GM23338 (cell line): ENCODE measurements around the gene NXN. TPM values are rescaled to one million over a fixed set of nuclear protein-coding genes. Genes with fewer than 3 reads are reported as not detected.

Experiments used
- ATAC-seq: fragments of 200-7000 bp; cut with Tn5 transposase; 3 replicates; pipeline ENCODE4 v1.9.1; 2020
- DNase-seq: peaks from one replicate; pipeline ENCODE4 v3.0.0-alpha.2; 2015; ENCODE audit warnings: low spot score
- H2AFZ ChIP-seq: fragments of 200-600 bp; sonication (generic); 2 replicates; pipeline ENCODE4 v1.8.0; 2016; ENCODE audit warnings: antibody characterized with exemption, mild to moderate bottlenecking, moderate library complexity
- H3F3A ChIP-seq: fragments of 200-600 bp; sonication (generic); replicated peaks from 2 replicates; pipeline ENCODE4 v1.8.0; 2017; ENCODE audit warnings: antibody characterized with exemption, mixed run types, low read depth
- H3K27ac ChIP-seq: fragments of 200-600 bp; sonication (generic); 2 replicates; pipeline ENCODE4 v1.6.1; 2016; ENCODE audit warnings: low read depth
- H3K27me3 ChIP-seq: fragments of 200-600 bp; sonication (generic); 2 replicates; pipeline ENCODE4 v1.8.0; 2016; ENCODE audit warnings: mild to moderate bottlenecking, mixed run types, moderate library complexity; ENCODE audit not compliant: insufficient read depth
- H3K36me3 ChIP-seq: fragments of 200-600 bp; sonication (generic); 2 replicates; pipeline ENCODE4 v1.8.0; 2016; ENCODE audit warnings: mild to moderate bottlenecking; ENCODE audit not compliant: insufficient read depth
- H3K4me1 ChIP-seq: fragments of 200-600 bp; sonication (generic); 2 replicates; pipeline ENCODE4 v1.8.0; 2016; ENCODE audit warnings: mild to moderate bottlenecking, moderate library complexity; ENCODE audit not compliant: insufficient read depth
- H3K4me2 ChIP-seq: fragments of 200-600 bp; sonication (generic); 2 replicates; pipeline ENCODE4 v1.7.1; 2017; ENCODE audit warnings: mixed run types
- H3K4me3 ChIP-seq: fragments of 200-600 bp; sonication (generic); 2 replicates; pipeline ENCODE4 v1.6.1; 2016; ENCODE audit warnings: mixed run types
- H3K79me2 ChIP-seq: fragments of 200-600 bp; sonication (generic); replicated peaks from 2 replicates; pipeline ENCODE4 v1.8.0; 2017; ENCODE audit warnings: mild to moderate bottlenecking; ENCODE audit not compliant: insufficient read depth
- H3K9me2 ChIP-seq: fragments of 200-600 bp; sonication (generic); 2 replicates; pipeline ENCODE4 v1.8.0; 2017; ENCODE audit not compliant: insufficient read depth
- H4K20me1 ChIP-seq: fragments of 200-600 bp; sonication (generic); replicated peaks from 2 replicates; pipeline ENCODE4 v1.8.0; 2017; ENCODE audit warnings: mild to moderate bottlenecking; ENCODE audit not compliant: insufficient read depth
- H3K27ac Mint-ChIP-seq: 2 replicates; pipeline ENCODE4 v1.8.0; 2020; ENCODE audit warnings: inconsistent platforms, mild to moderate bottlenecking, moderate library complexity, mixed read lengths
- H3K27me3 Mint-ChIP-seq: 3 replicates; pipeline ENCODE4 v1.8.0; 2022; ENCODE audit warnings: low read depth, mild to moderate bottlenecking, moderate library complexity, mixed read lengths, inconsistent platforms; ENCODE audit not compliant: insufficient read depth, poor library complexity
- H3K36me3 Mint-ChIP-seq: 3 replicates; pipeline ENCODE4 v1.8.0; 2021; ENCODE audit warnings: low read depth, mild to moderate bottlenecking, inconsistent platforms, moderate library complexity, mixed read lengths
- H3K4me1 Mint-ChIP-seq: 3 replicates; pipeline ENCODE4 v1.8.0; 2020; ENCODE audit warnings: mild to moderate bottlenecking, inconsistent platforms, mixed read lengths
- H3K4me3 Mint-ChIP-seq: 3 replicates; pipeline ENCODE4 v1.8.0; 2021; ENCODE audit warnings: moderate library complexity, mild to moderate bottlenecking, inconsistent platforms, mixed read lengths
- H3K9me3 Mint-ChIP-seq: 3 replicates; pipeline ENCODE4 v1.8.0; 2020; ENCODE audit warnings: moderate library complexity, mild to moderate bottlenecking, inconsistent platforms, mixed read lengths
- CREB1 ChIP-seq: fragments of 250-450 bp; sonication (Bioruptor Pico); IDR thresholded peaks from 2 replicates; pipeline ENCODE4 v1.5.0; 2020; ENCODE audit warnings: low read depth, mild to moderate bottlenecking, moderate library complexity
- CTCF ChIP-seq, 2 experiments: fragments of 200-600 bp in 1 of 2; sonication (generic) in 1 of 2; conservative IDR thresholded peaks; 2 replicates each; pipeline versions ENCODE4 v1.5.1 to v1.6.1; 2016 to 2017; ENCODE audit warnings: antibody characterized with exemption in 2 of 2, low read depth in 2 of 2, mild to moderate bottlenecking in 2 of 2, moderate library complexity in 1 of 2
- EZH2 ChIP-seq: fragments of 200-600 bp; sonication (generic); IDR thresholded peaks from one replicate; pipeline ENCODE4 v1.8.0; 2017; ENCODE audit warnings: antibody characterized with exemption, mild to moderate bottlenecking, low read depth; ENCODE audit not compliant: unreplicated experiment
- EZH2phosphoT487 ChIP-seq: fragments of 200-600 bp; sonication (generic); IDR thresholded peaks from one replicate; pipeline ENCODE4 v1.8.1; 2018; ENCODE audit warnings: antibody characterized with exemption; ENCODE audit not compliant: unreplicated experiment
- JUNB ChIP-seq: IDR thresholded peaks from one replicate; pipeline ENCODE4 v1.6.1; 2016; ENCODE audit warnings: antibody characterized with exemption; ENCODE audit not compliant: unreplicated experiment
- POLR2AphosphoS5 ChIP-seq: IDR thresholded peaks from 2 replicates; pipeline ENCODE4 v1.6.1; 2016; ENCODE audit warnings: antibody characterized with exemption, low read depth
- STAT1 ChIP-seq: IDR thresholded peaks from one replicate; pipeline ENCODE4 v1.6.1; 2016; ENCODE audit warnings: antibody characterized with exemption; ENCODE audit not compliant: unreplicated experiment
- ZNF331 ChIP-seq: fragments of 250-450 bp; sonication (Bioruptor Pico); IDR thresholded peaks from 2 replicates; pipeline ENCODE4 v1.5.0; 2020; ENCODE audit warnings: low read depth, mild to moderate bottlenecking, moderate library complexity
- polyA plus RNA-seq: library from polyadenylated mRNA; unstranded; fragments of >200 nt; fragmentation: Nextera tagmentation; extraction: Ambion mirVana; gene quantifications from 2 replicates; pipeline ENCODE4 v1.2.1, GENCODE V29; 2016
- total RNA-seq: library from RNA; depleted of rRNA; stranded (reverse); fragments of >200 nt; shearing (Covaris generic); gene quantifications from 2 replicates; pipeline ENCODE4 v1.2.3, GENCODE V29; 2014
- TF ChIP-seq, protein P1 (sequence below): IDR thresholded peaks from 2 replicates; pipeline ENCODE4 v1.6.1; 2016; ENCODE audit warnings: antibody characterized with exemption
- TF ChIP-seq, protein P2 (sequence below): IDR thresholded peaks from one replicate; pipeline ENCODE4 v1.6.1; 2018; ENCODE audit warnings: antibody characterized with exemption; ENCODE audit not compliant: unreplicated experiment

Gene NXN
- total and polyA plus RNA-seq, 2 experiments from 2014 or later = 31.8 to 105 TPM

- no peaks in the 10 kb centered on the region for H3K9me2 ChIP-seq
- H4K20me1 ChIP-seq = peaks cover 8% of the 10 kb centered on the region
- no peak overlapping the region for H3K27ac ChIP-seq
- H2AFZ ChIP-seq = no peak overlapping the region
- no peaks in the 10 kb centered on the region for H3K36me3 ChIP-seq
- H3K4me3 ChIP-seq = no peak overlapping the region
- TF ChIP-seq ZNF331 (CRISPR knock-in tag) (no peak), JUNB (no peak), CTCF (conservative IDR thresholded peaks at IDR 0.05; ENCODE audit: low read depth in 2 of 2) (no peak), EZH2phosphoT487 (no peak)
- TF ChIP-seq, protein P1, sequence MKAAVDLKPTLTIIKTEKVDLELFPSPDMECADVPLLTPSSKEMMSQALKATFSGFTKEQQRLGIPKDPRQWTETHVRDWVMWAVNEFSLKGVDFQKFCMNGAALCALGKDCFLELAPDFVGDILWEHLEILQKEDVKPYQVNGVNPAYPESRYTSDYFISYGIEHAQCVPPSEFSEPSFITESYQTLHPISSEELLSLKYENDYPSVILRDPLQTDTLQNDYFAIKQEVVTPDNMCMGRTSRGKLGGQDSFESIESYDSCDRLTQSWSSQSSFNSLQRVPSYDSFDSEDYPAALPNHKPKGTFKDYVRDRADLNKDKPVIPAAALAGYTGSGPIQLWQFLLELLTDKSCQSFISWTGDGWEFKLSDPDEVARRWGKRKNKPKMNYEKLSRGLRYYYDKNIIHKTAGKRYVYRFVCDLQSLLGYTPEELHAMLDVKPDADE = no peak
- no peak for DNase-seq
- H3K79me2 ChIP-seq = no peaks in the 10 kb centered on the region
- H3K9me3 Mint-ChIP-seq = no peaks in the 10 kb centered on the region; the same call in 2 of the 3 replicates
- peaks cover 4% of the 10 kb centered on the region for H3K27me3 Mint-ChIP-seq
- peaks cover 14% of the 10 kb centered on the region for H3K4me1 Mint-ChIP-seq
- H3K4me2 ChIP-seq = no peak overlapping the region
- H3K4me3 Mint-ChIP-seq = no peak overlapping the region
- H3K36me3 Mint-ChIP-seq = peaks cover 17% of the 10 kb centered on the region
- H3F3A ChIP-seq = peaks cover 4% of the 10 kb centered on the region; the same call in 1 of the 2 replicates
- no peak for ATAC-seq
- no peak overlapping the region for H3K27ac Mint-ChIP-seq
- no peaks in the 10 kb centered on the region for H3K4me1 ChIP-seq
- H3K27me3 ChIP-seq = no peaks in the 10 kb centered on the region
Observed at GRCh38 chr17:1007310-1008007, 27.9 kb upstream of the NXN start.

DNA sequence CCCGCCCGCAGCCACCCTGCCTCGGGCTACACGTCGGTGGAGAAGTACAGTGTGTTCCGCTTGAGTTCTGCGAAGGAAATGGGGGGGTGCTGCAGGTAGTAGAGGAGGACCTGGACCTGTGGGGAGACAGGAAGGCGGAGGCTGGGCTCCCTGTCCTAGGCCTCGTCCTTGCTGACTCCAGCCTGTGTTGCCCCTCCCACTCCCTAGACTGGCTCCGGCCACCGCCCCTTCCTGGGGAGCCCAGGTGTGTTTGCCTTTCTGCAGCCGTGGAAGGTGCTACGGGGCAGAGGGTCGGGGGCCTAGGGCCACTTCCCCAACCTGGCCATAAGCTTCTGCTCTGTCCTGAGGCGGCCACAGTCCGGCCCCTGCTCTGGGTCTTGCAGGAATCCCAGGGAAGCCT, 26.5 kb upstream of the NXN start:
- no peaks in the 10 kb centered on the region for H3K4me1 ChIP-seq
- Mint-ChIP-seq H3K27me3 (peaks cover 5% of the 10 kb centered on the region), H3K4me1 (peaks cover 16% of the 10 kb centered on the region), H3K9me3 (no peaks in the 10 kb centered on the region; the same call in 2 of the 3 replicates), H3K4me3 (no peak overlapping the region), H3K36me3 (peaks cover 31% of the 10 kb centered on the region), H3K27ac (0 out of 2 replicates have a peak overlapping the region, but pooled peaks have one; percentile 87)
- no peak overlapping the region for H2AFZ ChIP-seq
- H3K4me3 ChIP-seq = no peak overlapping the region
- H4K20me1 ChIP-seq = peaks cover 10% of the 10 kb centered on the region
- peak; percentile 16; the same call in 2 of the 3 replicates for ATAC-seq
- peaks cover 8% of the 10 kb centered on the region; the same call in 1 of the 2 replicates for H3K36me3 ChIP-seq
- H3K27ac ChIP-seq = no peak overlapping the region
- H3K4me2 ChIP-seq = no peak overlapping the region
- H3F3A ChIP-seq = peaks cover 9% of the 10 kb centered on the region; the same call in 1 of the 2 replicates
- no peaks in the 10 kb centered on the region; the same call in 1 of the 2 replicates for H3K79me2 ChIP-seq
- no peaks in the 10 kb centered on the region for H3K27me3 ChIP-seq
- DNase-seq = no peak
- H3K9me2 ChIP-seq = no peaks in the 10 kb centered on the region
- TF ChIP-seq STAT1 = no peak
- TF ChIP-seq CREB1 (CRISPR knock-in tag) = no peak
- no peak for TF ChIP-seq POLR2AphosphoS5
- TF ChIP-seq JUNB = no peak
- TF ChIP-seq, protein P1 = no peak
- TF ChIP-seq, protein P2, sequence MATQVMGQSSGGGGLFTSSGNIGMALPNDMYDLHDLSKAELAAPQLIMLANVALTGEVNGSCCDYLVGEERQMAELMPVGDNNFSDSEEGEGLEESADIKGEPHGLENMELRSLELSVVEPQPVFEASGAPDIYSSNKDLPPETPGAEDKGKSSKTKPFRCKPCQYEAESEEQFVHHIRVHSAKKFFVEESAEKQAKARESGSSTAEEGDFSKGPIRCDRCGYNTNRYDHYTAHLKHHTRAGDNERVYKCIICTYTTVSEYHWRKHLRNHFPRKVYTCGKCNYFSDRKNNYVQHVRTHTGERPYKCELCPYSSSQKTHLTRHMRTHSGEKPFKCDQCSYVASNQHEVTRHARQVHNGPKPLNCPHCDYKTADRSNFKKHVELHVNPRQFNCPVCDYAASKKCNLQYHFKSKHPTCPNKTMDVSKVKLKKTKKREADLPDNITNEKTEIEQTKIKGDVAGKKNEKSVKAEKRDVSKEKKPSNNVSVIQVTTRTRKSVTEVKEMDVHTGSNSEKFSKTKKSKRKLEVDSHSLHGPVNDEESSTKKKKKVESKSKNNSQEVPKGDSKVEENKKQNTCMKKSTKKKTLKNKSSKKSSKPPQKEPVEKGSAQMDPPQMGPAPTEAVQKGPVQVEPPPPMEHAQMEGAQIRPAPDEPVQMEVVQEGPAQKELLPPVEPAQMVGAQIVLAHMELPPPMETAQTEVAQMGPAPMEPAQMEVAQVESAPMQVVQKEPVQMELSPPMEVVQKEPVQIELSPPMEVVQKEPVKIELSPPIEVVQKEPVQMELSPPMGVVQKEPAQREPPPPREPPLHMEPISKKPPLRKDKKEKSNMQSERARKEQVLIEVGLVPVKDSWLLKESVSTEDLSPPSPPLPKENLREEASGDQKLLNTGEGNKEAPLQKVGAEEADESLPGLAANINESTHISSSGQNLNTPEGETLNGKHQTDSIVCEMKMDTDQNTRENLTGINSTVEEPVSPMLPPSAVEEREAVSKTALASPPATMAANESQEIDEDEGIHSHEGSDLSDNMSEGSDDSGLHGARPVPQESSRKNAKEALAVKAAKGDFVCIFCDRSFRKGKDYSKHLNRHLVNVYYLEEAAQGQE = no peak
- no peak for TF ChIP-seq ZNF331 (CRISPR knock-in tag)
- TF ChIP-seq EZH2 = no peak
